Loucy (cell line): ENCODE measurements around the gene MOGAT2.

ENCODE experiments used
- H2AFZ ChIP-seq: fragments of 200-600 bp; sonication (generic); 2 replicates; pipeline ENCODE4 v1.6.0; 2016; ENCODE audit warnings: antibody characterized with exemption, mild to moderate bottlenecking, low read length, moderate library complexity
- H3F3A ChIP-seq: fragments of 200-600 bp; 2 replicates; pipeline ENCODE4 v1.6.0; 2016; ENCODE audit warnings: antibody characterized with exemption, low read depth, mild to moderate bottlenecking
- H3K27me3 ChIP-seq: fragments of 200-600 bp; sonication (generic); 2 replicates; pipeline ENCODE4 v1.6.1; 2014; ENCODE audit warnings: low read length, mild to moderate bottlenecking; ENCODE audit not compliant: insufficient read depth, poor library complexity, severe bottlenecking
- H3K36me3 ChIP-seq: fragments of 200-600 bp; sonication (generic); 2 replicates; pipeline ENCODE4 v1.6.1; 2016; ENCODE audit warnings: low read length; ENCODE audit not compliant: insufficient read depth
- H3K4me1 ChIP-seq: fragments of 200-600 bp; sonication (generic); 2 replicates; pipeline ENCODE4 v1.5.1; 2014; ENCODE audit warnings: low read length, mild to moderate bottlenecking; ENCODE audit not compliant: insufficient read depth, poor library complexity, severe bottlenecking
- H3K4me2 ChIP-seq: fragments of 200-600 bp; sonication (generic); 2 replicates; pipeline ENCODE4 v1.6.0; 2014; ENCODE audit warnings: antibody characterized with exemption, low read length, low read depth, mild to moderate bottlenecking; ENCODE audit not compliant: poor library complexity, severe bottlenecking
- H3K4me3 ChIP-seq: fragments of 200-600 bp; sonication (generic); 2 replicates; pipeline ENCODE4 v1.5.1; 2014; ENCODE audit warnings: low read length, mild to moderate bottlenecking, mixed read lengths; ENCODE audit not compliant: poor library complexity, severe bottlenecking
- H3K79me2 ChIP-seq: fragments of 200-600 bp; sonication (generic); 2 replicates; pipeline ENCODE4 v1.6.1; 2014; ENCODE audit warnings: low read length; ENCODE audit not compliant: insufficient read depth
- H3K9ac ChIP-seq: fragments of 200-600 bp; sonication (generic); 2 replicates; pipeline ENCODE4 v1.6.0; 2014; ENCODE audit warnings: mild to moderate bottlenecking, low read depth, low read length, moderate library complexity; ENCODE audit not compliant: poor library complexity, severe bottlenecking
- H3K9me2 ChIP-seq: fragments of 200-600 bp; sonication (generic); replicated peaks from 2 replicates; pipeline ENCODE4 v1.6.1; 2016; ENCODE audit warnings: low read depth, low read length, mixed read lengths
- H3K9me3 ChIP-seq: fragments of 200-600 bp; sonication (generic); 2 replicates; pipeline ENCODE4 v1.6.1; 2014; ENCODE audit warnings: mild to moderate bottlenecking, antibody characterized with exemption, low read length, low read depth; ENCODE audit not compliant: insufficient read depth
- H4K20me1 ChIP-seq: fragments of 200-600 bp; sonication (generic); 2 replicates; pipeline ENCODE4 v1.6.0; 2014; ENCODE audit warnings: antibody characterized with exemption, low read length, mild to moderate bottlenecking; ENCODE audit not compliant: insufficient read depth, poor library complexity, severe bottlenecking
- EZH2phosphoT487 ChIP-seq: fragments of 200-600 bp; IDR thresholded peaks from 2 replicates; pipeline ENCODE4 v1.6.1; 2018; ENCODE audit warnings: antibody characterized with exemption, mild to moderate bottlenecking, moderate library complexity, borderline replicate concordance
- TF ChIP-seq, protein P1 (sequence below): fragments of 200-600 bp; sonication (generic); conservative IDR thresholded peaks from 2 replicates; pipeline ENCODE4 v1.5.1; 2014; ENCODE audit warnings: mild to moderate bottlenecking, antibody characterized with exemption, low read length

MOGAT2 gene

GRCh38 chr11:75757651-75758050, 40.0 kb downstream of the MOGAT2 start:
- Histone ChIP-seq H3K79me2 (no peaks in the 10 kb centered on the region), H3K9ac (no peak overlapping the region), H3K4me3 (no peak overlapping the region), H2AFZ (no peak overlapping the region), H3K36me3 (no peaks in the 10 kb centered on the region), H3K4me1 (no peaks in the 10 kb centered on the region), H4K20me1 (no peaks in the 10 kb centered on the region), H3K27me3 (no peaks in the 10 kb centered on the region), H3K9me2 (no peaks in the 10 kb centered on the region), H3K4me2 (no peak overlapping the region), H3K9me3 (no peaks in the 10 kb centered on the region), H3F3A (no peaks in the 10 kb centered on the region)
- TF ChIP-seq, protein P1, sequence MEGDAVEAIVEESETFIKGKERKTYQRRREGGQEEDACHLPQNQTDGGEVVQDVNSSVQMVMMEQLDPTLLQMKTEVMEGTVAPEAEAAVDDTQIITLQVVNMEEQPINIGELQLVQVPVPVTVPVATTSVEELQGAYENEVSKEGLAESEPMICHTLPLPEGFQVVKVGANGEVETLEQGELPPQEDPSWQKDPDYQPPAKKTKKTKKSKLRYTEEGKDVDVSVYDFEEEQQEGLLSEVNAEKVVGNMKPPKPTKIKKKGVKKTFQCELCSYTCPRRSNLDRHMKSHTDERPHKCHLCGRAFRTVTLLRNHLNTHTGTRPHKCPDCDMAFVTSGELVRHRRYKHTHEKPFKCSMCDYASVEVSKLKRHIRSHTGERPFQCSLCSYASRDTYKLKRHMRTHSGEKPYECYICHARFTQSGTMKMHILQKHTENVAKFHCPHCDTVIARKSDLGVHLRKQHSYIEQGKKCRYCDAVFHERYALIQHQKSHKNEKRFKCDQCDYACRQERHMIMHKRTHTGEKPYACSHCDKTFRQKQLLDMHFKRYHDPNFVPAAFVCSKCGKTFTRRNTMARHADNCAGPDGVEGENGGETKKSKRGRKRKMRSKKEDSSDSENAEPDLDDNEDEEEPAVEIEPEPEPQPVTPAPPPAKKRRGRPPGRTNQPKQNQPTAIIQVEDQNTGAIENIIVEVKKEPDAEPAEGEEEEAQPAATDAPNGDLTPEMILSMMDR = no peak

GRCh38 chr11:75759832-75760231, 42.2 kb downstream of the MOGAT2 start:
- TF ChIP-seq, protein P1 = no peak
- no peak for TF ChIP-seq EZH2phosphoT487
- Histone ChIP-seq H4K20me1 (no peaks in the 10 kb centered on the region), H3K79me2 (no peaks in the 10 kb centered on the region), H3K27me3 (no peaks in the 10 kb centered on the region), H3K9me2 (no peaks in the 10 kb centered on the region), H3F3A (no peaks in the 10 kb centered on the region), H3K4me3 (no peak overlapping the region), H3K4me1 (no peaks in the 10 kb centered on the region), H3K9ac (no peak overlapping the region), H3K36me3 (no peaks in the 10 kb centered on the region), H3K4me2 (no peak overlapping the region), H2AFZ (peak overlapping the region; percentile 36; the same call in 1 of the 2 replicates), H3K9me3 (no peaks in the 10 kb centered on the region)

DNA sequence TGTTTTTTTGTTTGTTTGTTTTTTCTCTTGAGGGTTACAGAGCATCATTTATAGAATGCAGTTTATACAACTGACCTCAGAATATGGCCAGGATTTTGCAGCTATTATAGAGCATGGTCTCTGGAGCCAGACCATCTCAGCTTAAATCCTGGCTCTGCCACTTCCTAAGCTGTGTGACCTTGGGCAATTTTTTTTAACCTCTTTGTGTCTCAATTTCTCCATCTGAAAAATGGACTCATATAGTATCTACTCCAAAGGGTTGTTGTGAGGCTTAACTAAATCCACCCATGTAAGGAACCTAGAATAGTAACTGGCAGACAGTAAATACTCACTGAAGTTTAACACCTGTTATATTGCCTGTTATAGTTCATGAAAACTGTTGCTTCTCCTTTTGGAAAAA, 42.6 kb downstream of the MOGAT2 start:
- Histone ChIP-seq H3K9me3 (no peaks in the 10 kb centered on the region), H3K9me2 (no peaks in the 10 kb centered on the region), H3K79me2 (no peaks in the 10 kb centered on the region), H3K36me3 (no peaks in the 10 kb centered on the region), H3K4me3 (no peak overlapping the region), H2AFZ (no peak overlapping the region), H3K9ac (no peak overlapping the region), H4K20me1 (no peaks in the 10 kb centered on the region), H3K4me2 (no peak overlapping the region), H3K4me1 (no peaks in the 10 kb centered on the region), H3K27me3 (no peaks in the 10 kb centered on the region), H3F3A (no peaks in the 10 kb centered on the region)
- no peak for TF ChIP-seq EZH2phosphoT487
- TF ChIP-seq, protein P1 = no peak
